Endometrium (tissue), 2 donors: ENCODE results near the gene AGO3.

ENCODE experiments used
- FAIRE-seq: peaks from 2 replicates; lab custom pipeline; 2012; peaks lifted over from hg19 to GRCh38; lab: Jason Lieb, UNC
- donor health status: control.
- donor health status: control.

AGO3 gene

GRCh38 chr1:36083635-36084496 is 153.0 kb downstream of the AGO3 start, which contains the start of gene TEKT2:
TEKT2 (plus strand) TSS chr1:36084094; CDS start chr1:36084922, 828 bp downstream.
- FAIRE-seq = no peak

- FAIRE-seq = no peak
Observed at GRCh38 chr1:36084497-36085115, 153.7 kb downstream of the AGO3 start.

- no peak for FAIRE-seq
Observed at GRCh38 chr1:36085126-36085525, 154.2 kb downstream of the AGO3 start.

GRCh38 chr1:36085686-36086526 is 155.0 kb downstream of the AGO3 start:
- no peak for FAIRE-seq

- no peak for FAIRE-seq
Observed at GRCh38 chr1:36086529-36087232, 155.8 kb downstream of the AGO3 start.

GRCh38 chr1:36087233-36088123 is 156.6 kb downstream of the AGO3 start:
- FAIRE-seq = no peak

GRCh38 chr1:36088265-36088576 is 157.3 kb downstream of the AGO3 start:
- FAIRE-seq = no peak

GRCh38 chr1:36088577-36089392 is 157.9 kb downstream of the AGO3 start, which contains the start of gene ADPRS:
ADPRS (plus strand) TSS chr1:36088892; CDS start chr1:36088905, 13 bp downstream.
- FAIRE-seq = no peak

GRCh38 chr1:36089393-36090121 is 158.7 kb downstream of the AGO3 start:
- no peak for FAIRE-seq

GRCh38 chr1:36091141-36091540 is 160.2 kb downstream of the AGO3 start:
- FAIRE-seq = no peak

- FAIRE-seq = no peak
Observed at GRCh38 chr1:36091698-36092097, 160.8 kb downstream of the AGO3 start.

- FAIRE-seq = no peak
Observed at GRCh38 chr1:36092166-36092797, 161.4 kb downstream of the AGO3 start.

- FAIRE-seq = no peak
Observed at GRCh38 chr1:36092798-36093185, 161.9 kb downstream of the AGO3 start.

GRCh38 chr1:36093226-36093625 is 162.3 kb downstream of the AGO3 start:
- FAIRE-seq = no peak

- no peak for FAIRE-seq
Observed at GRCh38 chr1:36093929-36094328, 163.0 kb downstream of the AGO3 start.

- no peak for FAIRE-seq
Observed at GRCh38 chr1:36094621-36095061, 163.7 kb downstream of the AGO3 start.

- FAIRE-seq = no peak
Observed at GRCh38 chr1:36095760-36096405, 165.0 kb downstream of the AGO3 start.
